ENCODE data around the gene LMNB1.

GRCh38 chr5:126863402-126863801 lies 86.5 kb downstream of the LMNB1 start:
- TF ChIP-seq POLR2AphosphoS5 (IDR thresholded peaks at IDR 0.05) (no peak), CTCF (IDR thresholded peaks at IDR 0.05) (no peak), EP300 (IDR thresholded peaks at IDR 0.05) (no peak)

Measured in upper lobe of left lung (tissue), 4 donors.